ENCODE results near the gene FAM156A. TPM values are rescaled to one million over a fixed set of nuclear protein-coding genes. Genes with fewer than 3 reads are reported as not detected.

FAM156A gene
- total RNA-seq, 4 donors from 2014 or later, result 9.0 to 43.8 (median 15.2) TPM

Other genes starting within 250 kb of the FAM156A start
- gene SSX2B, start 207.3 kb downstream of the FAM156A start, total RNA-seq, result not detected
- gene SPANXN5, start 161.1 kb downstream of the FAM156A start, total RNA-seq, result not detected
- not detected for gene XAGE5, start 147.2 kb downstream of the FAM156A start, total RNA-seq
- not detected for gene XAGE3, start 90.4 kb downstream of the FAM156A start, total RNA-seq
- 10 to 100 TPM; 21.0 to 25.5 (median 24.5) TPM for gene FAM156B, start 61.2 kb downstream of the FAM156A start, total RNA-seq
- gene GPR173, start 90.3 kb upstream of the FAM156A start, total RNA-seq, result 1 to 10 TPM in 3 of 4 donors, under 1 TPM in 1; 0.72 to 2.0 (median 1.6) TPM
- 100 to 1,000 TPM in 1 of 4 donors, 10 to 100 TPM in 3; 30.9 to 127 (median 53.9) TPM for gene TSPYL2, start 123.8 kb upstream of the FAM156A start, total RNA-seq
- gene KANTR, start 135.6 kb upstream of the FAM156A start, total RNA-seq, result 10 to 100 TPM in 3 of 4 donors, 1 to 10 TPM in 1; 5.4 to 22.2 (median 16.7) TPM